HG03439 (cell line): Measurements from ENCODE around the gene SLC12A2.

Experiments used
- ATAC-seq: cut with Tn5 transposase; IDR thresholded peaks from one replicate; pipeline ENCODE4 v1.9.1; 2021; ENCODE audit warnings: mild to moderate bottlenecking, moderate library complexity; ENCODE audit not compliant: unreplicated experiment

Gene SLC12A2

DNA sequence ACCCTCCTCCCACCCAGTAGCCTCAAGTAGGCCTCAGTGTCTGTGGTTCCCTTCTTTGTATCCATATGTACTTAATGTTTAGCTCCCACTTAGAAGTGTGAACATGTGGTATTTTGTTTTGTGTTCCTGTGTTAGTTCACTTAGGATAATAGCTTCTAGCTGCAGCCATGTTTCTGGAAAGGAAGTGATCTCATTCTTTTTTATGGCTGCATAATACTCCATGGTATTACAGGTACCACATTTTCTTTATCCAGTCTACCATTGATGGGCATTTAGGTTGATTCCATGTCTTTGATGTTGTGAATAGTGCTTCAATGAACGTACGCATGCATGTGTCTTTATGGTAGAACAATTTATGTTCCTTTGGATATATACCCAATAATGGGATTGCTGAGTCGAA, 74.8 kb downstream of the SLC12A2 start:
- ATAC-seq = no peak

DNA sequence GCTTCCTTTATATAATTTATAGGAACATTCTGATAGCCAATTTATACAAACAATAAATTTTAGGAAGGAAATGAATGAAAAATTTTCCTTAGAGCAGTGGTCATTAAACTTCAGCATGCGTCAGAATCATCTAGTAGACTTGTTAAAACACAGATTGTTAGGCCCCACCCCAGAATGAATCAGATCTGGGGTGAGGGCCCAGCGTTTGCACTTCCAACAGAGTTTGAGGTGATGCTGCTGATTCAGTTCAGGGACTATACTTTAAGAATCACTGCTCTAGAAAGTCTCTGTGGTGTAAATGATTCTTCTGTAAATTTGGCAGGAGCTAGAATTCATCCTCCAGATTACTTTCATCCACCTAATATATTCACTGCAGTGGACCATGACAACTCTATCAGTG, 80.4 kb downstream of the SLC12A2 start:
- ATAC-seq = no peak

DNA sequence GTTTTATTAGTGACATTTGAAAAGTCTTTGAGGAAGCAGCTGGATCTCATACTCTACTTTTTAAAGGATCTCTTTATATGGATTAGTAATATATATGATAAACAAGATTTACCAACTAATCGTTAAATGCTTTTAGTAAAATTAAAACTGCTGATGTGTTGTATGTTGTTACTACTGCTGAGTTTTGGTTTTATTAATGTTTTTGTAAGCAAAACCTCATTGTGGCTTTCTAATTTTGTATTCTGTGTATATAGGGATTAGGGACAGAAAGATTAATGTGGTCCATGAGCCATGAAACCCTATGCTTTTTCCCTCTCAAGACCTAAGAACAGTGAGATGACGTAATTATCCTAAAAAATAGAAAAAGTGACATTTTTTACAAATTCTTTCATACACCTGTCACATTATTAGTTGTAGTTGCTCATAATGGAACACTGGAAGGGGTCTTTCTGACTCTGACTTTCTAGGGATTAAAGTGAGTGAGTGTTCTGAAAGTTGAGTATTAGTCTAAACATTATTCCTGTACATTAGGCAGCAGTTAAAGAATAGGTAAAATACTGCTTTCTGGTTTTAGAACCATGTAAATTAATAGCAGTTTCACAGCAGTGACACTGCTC, 85.9 kb downstream of the SLC12A2 start:
- ATAC-seq = no peak

DNA sequence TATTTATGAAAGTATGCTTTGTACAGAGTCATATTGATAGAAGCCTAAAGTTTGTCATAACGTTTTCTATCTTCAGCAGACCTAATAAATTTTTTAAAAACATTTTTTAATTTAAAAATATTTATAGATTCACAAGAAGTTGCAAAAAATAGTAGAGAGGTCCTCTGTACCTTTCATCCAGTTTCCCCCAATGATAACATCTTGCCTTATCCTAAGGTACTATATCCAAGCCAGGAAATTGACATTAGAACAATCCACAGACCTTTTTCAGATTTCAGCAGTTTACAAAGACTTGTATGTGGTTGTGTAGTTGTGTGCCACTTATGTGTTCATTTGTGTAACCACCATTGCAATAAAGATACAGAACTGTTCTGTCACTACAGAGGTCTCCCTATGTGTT, 88.5 kb downstream of the SLC12A2 start:
- ATAC-seq = no peak

DNA sequence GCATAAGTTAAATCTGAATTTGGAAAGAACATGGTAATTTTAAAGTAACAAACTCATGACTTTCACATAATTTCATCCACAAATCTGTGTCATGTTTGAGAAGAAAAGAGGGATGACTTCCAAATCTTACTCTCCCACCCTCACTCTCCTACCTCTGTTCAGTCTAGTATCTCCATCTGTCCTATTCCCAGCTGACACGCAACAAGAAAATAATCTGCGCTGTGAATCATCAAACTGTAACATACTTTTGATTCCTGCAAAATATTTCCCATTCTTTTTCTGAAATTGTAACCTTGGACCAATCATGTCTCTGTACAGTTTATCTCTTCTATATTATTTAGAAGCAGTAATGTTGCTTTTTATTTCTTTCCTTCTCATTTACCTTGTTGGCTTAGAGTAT, 91.4 kb downstream of the SLC12A2 start:
- ATAC-seq = no peak

DNA sequence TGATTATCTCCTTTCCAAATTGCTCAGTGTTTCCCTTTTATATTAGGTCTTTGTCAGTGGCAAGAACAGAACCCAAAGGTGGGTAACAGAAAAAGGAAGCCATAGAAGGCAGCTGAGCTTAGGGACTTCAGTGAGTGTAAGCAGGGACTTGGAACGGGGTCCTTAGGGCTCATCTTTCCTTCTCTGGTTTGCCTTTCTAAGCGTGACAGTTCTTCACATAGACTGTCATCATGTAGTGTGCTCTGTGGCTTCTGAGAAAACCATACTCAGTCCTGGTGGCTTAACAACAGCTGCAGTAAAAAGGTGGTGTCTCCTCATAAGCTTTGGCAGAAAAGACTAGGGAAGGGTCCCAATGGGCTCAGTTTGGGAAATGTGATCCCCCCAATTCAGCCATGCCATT, 108.8 kb downstream of the SLC12A2 start:
- no peak for ATAC-seq

DNA sequence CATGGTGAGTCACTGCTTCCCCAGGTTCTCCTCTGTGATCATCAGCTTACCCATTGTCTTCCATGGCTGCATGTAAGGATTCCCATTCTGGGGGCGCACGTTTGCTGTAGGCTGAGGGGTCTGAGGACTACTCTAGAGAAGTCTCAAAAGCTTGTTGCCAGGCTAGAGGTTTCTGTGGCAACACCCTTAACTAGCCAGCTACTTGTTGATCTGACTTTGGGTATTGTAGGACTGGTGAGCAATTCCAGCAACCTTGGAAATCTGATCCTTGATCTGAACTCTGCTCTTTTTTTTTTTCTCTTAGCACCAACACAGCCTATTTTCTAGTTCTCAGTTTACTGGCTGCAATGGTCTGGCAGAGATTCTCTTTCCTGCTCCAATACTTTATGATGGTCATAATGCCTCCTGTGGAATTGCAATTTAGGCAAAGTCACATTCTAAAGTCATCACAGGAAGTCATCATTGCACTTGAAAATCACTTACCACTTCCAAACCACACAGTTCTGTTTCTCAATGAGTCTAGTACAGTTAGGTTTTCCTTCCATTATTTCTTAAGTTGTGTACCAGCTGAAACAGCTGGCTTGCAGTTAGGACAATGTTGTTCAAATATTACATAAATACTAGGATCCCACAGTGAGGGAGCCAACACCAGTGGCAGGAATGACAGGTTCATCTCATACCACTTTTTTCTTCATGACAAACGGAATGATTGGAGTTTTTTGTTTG, 110.3 kb downstream of the SLC12A2 start:
- no peak for ATAC-seq

DNA sequence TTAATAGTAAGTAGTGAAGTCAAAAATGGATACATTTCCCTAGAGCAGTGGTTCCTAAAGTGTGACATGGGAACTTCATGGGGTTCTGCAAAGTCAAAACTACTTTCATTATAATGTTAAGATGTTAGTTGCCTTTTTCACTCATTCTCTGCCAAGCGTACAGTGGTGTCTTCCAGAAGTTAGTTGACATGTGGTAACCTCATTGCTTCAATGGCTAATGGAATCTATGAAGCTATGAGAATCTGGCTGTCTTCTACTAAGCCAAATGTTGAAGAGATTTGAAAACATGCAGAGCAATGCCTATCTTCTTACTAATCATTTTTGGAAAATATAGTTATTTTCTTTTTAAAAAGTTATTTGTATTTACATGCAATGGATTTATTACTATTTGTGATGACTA, 111.8 kb downstream of the SLC12A2 start:
- no peak for ATAC-seq

DNA sequence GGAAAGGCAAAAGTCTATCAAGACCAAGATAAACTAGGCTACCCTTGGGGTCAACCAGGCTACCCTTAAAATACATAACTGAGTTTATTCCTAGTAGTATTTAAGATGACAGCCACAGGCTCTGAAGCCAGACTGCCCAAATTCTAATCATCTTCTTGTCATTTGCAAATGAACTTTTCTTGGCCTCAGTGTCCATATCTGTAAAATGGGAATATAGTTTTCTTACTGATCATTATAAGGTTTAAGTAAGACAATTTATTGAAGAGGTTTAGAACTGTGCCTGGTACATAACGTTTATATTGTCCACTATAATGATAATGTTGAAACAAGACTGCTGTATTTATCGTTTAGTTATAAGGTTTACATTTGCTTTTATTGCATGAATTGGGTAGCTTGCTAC, 112.5 kb downstream of the SLC12A2 start:
- no peak for ATAC-seq

DNA sequence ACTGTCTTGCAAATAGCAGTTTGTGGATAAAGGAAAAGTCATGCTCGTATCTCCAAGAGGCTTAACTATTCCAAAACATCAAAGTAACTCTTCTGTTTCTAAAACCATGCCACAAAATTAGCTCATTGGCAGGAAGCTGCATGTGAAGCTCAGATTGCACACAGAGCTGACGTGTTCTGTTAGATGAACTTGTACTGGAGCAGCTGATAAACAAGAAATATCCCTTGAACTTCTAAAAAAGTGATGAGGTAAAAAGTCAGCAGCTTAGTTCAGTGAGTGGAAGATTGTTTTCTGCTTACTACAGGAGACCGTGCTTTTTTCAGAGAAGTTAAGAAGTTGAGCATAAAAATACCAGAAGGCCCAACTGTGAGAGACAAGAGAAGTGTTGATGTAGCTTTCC, 113.2 kb downstream of the SLC12A2 start:
- ATAC-seq = no peak

DNA sequence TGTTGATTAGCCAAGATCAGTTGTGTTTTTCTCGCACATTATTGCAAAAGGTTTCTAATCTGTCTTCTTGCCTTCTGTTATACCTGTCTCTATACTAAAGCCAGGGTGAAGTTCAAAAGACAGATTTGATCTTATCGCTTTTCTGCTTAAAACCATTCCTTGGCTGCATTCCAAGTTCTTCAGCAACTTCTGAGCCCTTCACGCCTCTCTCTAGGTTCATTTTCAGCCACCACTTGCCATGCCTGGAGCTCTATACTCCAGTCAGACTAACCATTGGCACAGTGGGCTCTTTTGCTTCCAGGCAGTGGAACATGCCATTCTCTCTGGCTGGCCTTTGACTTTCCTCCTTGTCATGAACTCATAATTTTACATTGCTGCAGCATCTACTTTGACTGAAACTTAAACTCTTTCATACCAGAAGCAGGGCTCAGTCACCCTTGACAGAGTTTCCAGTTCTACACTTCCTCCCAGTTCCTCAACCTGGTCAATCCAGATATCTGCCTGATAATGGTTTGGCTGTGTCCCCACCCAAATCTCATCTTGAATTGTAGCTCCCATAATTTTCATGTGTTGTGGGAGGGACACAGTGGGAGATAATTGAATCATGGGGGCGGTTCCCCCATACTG, 114.4 kb downstream of the SLC12A2 start:
- no peak for ATAC-seq

DNA sequence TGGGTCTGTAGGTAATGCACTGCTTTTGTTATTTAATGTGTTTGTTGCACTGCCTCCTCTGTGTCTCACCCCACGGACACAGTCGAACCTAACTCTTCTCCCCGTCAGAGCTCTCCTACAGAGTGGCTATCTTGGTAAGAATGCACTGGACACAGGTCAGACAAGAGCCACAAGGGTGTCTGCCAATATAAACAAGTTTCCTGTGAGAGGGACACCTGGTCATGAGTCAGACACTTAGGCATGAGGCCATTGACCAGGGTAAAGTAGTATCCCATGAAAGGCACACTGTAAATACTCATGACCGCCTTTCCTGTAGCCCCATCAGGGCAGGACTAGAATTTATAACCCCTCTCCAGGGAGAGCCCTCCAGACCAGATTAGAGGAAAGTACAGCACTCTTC, 115.5 kb downstream of the SLC12A2 start:
- ATAC-seq = no peak

DNA sequence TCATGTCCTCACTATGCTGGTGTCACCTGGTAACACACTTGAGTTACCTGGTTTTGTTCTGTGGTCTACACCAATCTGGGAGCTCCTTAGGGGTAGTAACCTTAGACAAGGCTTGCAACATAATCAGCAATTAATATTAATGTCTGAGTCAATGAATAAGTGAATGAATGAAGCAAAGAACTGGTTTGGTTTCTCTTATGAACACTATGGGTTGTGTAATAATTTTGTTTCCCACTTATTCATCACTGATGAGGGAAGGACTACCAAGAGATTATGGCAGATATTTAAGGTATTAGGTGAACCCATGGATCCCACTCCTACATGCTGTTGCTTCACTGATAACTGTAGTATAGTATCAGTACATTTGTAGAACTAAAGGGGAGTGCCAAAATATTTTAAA, 116.0 kb downstream of the SLC12A2 start:
- no peak for ATAC-seq

DNA sequence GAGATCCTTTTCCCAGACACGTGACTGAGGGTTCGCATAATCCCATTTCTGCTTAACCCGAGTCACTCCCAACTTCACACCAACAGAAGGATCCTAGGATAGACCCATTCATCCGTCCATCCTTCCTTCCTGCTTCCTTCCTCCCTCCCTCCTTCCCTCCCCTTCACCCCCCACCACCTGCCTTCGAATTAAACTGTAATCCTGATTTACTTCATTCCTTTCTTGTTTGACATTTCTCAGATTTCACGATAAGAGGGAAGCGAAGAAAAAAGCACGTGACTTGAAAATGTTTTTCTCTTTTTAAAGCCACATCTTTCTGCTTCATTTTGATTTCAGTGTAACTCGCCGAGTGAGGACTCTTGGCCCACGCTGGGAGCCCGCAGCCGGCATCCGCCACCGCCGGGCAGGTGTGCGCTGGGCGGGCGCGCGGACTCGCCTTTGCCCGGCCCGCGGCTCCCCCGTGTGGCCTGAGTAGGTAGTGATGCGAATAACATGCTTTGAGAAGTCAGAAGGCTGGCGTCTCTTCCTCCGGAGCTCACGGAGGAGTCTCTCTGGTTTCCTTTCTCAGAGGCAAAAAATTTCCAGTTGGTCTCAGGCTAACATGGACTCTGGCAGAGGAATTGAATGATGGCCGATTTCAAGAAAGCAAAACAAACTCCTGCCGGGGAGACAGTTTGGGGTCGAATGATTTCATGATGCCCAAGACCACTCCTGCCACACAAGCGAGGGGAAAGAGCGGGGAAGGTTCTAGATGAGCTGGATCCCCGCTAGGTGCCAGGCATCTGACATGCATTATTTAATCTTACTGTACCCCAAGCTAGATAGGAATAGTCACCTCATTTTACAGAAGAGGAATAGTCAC, 117.7 kb downstream of the SLC12A2 start:
- no peak for ATAC-seq

DNA sequence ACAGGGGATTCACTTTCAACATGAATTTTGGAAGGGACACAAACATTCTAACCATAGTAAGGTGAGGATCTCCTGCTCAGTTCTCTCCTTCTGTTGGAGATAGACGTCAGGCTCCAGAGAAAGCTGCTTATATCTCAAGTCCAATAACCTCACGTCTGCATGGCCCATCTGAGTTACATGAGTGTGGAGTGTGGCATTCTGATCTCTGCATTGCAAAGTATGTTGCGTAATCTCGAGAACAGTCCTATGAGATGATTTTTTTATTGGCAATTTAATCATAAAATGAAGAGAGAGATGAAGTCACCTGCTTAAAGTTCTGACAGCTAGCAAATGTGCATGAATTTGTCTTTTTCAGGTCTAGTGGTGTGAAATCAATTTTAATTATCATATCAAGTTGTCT, 118.8 kb downstream of the SLC12A2 start:
- ATAC-seq = no peak

DNA sequence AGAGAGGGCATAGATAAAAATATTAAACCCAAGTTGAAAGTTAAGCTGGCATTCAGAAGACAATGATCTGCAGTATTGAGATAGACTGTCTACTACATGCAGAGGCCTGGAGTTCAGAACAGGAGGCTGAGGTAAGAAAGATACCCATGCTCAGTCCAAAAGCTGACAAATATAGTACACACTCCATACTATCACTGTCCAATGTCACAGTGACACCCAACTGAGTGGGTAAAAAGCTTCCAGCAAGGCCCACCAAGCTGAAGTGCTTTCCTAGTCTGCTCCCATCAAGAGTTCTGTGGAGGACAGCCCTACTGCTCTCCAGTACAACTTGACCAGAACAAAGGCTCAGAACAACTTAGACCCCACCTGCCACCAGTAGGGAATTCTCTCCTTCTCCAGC, 124.9 kb downstream of the SLC12A2 start:
- no peak for ATAC-seq

DNA sequence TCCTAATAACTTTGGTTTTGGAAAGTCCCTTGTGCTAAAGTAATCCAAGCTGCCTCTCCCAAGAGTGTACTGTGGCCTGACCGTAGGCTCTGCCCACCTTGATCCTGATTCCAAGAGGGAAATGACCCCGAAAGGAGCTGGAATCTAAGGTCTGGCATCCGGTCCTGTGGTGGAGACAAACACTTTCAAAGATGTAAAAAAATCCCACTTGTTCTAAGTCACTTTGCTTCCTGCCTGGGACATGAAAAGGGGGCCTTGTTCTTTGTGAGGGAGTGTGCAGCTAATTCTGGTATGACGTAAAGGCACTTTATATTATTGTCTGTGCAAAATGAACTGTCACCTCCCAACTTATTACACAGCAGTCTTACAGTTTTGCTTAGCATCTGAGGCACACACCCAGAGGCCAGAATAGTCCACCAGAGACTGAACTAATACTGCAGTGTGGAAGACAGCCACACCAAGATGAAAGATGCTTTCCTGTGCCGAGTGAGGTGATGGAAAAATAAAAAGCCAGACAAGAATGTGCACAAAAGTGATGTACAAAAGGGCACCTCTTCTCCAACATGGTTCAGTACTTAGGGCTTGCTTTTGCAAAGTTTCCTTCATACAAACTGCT, 128.7 kb downstream of the SLC12A2 start:
- ATAC-seq = no peak

DNA sequence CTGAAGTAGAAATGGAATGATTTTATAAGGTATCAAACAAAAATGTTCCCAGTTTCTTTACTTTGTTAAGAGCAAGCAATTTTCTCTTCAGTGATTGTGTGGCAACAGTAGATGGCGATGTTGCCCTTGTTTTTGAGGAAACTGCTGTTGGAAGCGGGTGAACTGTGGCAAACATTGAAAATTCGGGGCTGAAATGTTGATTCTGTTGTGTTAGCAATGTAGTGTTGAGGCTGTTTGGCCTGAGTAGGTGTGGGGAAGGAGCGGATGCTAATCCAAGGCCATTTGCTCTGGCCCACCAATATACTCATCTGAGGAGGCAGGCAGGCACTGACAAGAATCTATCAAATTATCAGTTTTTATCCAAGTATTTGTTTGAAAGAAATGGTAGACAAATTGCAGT, 129.8 kb downstream of the SLC12A2 start:
- no peak for ATAC-seq

DNA sequence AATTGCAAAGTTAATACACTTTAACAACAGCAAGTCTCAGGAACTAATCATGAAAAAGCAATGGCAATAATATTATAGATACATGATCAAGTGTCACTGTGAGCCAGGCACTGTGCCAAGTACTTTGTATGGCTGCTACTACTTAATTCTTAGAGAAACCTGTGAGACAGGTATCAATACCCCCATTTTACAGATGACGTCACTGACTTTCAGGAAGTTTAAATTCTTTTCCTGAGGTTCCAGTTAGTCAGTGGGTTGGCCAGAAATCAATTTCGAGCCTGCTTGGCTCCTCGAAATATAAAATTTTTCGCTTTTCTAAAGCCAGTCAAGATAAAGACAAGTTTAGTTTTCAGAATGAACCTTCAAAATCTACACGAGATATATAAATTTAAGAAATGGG, 130.3 kb downstream of the SLC12A2 start:
- no peak for ATAC-seq

DNA sequence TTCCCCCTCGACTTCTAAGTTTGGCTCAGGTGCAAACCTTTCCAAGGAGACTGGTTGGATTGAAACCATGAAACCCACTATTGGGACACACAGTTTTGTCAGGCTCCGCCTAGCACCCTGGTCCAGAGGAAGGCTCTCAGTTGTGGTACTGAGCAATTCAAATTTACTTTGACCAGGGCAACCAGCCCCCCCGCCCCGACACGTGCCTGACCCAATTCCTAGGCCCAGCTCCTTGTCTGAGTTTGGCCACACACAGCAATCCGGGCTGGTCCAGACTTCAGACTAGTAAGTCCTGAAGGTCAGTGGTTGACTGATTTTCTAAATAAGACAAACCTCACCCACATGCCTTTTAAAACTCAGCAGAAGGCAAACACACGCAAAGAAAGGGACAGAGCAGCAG, 132.7 kb downstream of the SLC12A2 start:
- ATAC-seq = no peak

DNA sequence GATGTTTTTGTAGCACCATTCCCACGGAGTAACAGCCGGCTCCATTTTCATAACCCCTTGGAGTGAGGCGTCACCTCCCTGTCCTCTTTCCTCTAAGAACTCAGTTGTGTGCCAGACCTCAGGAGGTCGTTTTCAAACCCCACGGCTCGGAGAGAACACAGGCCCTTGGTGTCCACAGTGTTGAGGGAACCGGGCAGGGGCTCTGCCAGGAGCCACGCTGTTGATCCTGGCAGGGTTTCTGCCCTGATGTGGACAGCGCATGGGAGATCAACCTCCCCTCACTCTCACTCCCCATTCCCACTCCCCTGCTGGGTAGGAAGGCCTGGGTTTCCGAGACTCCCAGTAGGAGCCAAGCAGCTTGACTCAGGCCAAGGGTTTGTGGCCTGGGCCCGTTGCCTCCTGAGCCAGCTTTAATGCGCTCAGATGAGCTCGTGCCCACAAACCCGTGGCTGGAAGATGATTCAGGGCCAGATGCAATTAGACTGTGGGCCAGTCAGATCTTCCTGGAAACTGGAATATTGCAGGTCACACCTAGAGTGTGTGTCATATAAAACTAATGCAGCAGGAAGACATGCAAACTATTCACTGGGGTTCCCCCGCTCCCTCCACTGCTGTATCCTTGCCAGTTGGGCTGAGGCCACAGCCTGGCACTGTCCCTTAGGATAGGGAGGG, 133.4 kb downstream of the SLC12A2 start:
- no peak for ATAC-seq
